ACC112 (cell line): ENCODE data around the gene DHX35.
"Not testable (repeated sequence)": the region's sequence is repeated elsewhere in the genome, so short reads cannot be mapped to it uniquely, and the experiment has no call there.

ENCODE experiments used
- H2AFZ ChIP-seq: fragments of 200-600 bp; sonication (generic); one replicate; pipeline ENCODE4 v1.6.0; 2017; ENCODE audit warnings: antibody characterized with exemption, low read length; ENCODE audit not compliant: unreplicated experiment
- H3K27ac ChIP-seq: fragments of 200-600 bp; sonication (generic); 2 replicates; pipeline ENCODE4 v1.5.1; 2014; ENCODE audit warnings: low read depth, mild to moderate bottlenecking, antibody characterized with exemption, low read length, moderate library complexity
- H3K27me3 ChIP-seq: fragments of 200-600 bp; sonication (generic); 2 replicates; pipeline ENCODE4 v1.6.1; 2014; ENCODE audit warnings: mild to moderate bottlenecking, antibody characterized with exemption, low read length, moderate library complexity, mixed read lengths; ENCODE audit not compliant: insufficient read depth
- H3K36me3 ChIP-seq: fragments of 200-600 bp; sonication (generic); 2 replicates; pipeline ENCODE4 v1.6.1; 2016; ENCODE audit warnings: mild to moderate bottlenecking, antibody characterized with exemption, low read length, moderate library complexity, mixed read lengths; ENCODE audit not compliant: insufficient read depth
- H3K4me1 ChIP-seq: fragments of 200-600 bp; sonication (generic); one replicate; pipeline ENCODE4 v1.6.1; 2016; ENCODE audit warnings: low read length, mixed read lengths; ENCODE audit not compliant: insufficient read depth, unreplicated experiment, control insufficient read depth
- H3K4me3 ChIP-seq: fragments of 200-600 bp; sonication (generic); 2 replicates; pipeline ENCODE4 v1.5.1; 2014; ENCODE audit warnings: mild to moderate bottlenecking, low read depth, low read length
- H3K79me2 ChIP-seq: fragments of 200-600 bp; sonication (generic); one replicate; pipeline ENCODE4 v1.6.0; 2016; ENCODE audit warnings: low read length; ENCODE audit not compliant: control insufficient read depth, unreplicated experiment, insufficient read depth

The DHX35 gene

DNA sequence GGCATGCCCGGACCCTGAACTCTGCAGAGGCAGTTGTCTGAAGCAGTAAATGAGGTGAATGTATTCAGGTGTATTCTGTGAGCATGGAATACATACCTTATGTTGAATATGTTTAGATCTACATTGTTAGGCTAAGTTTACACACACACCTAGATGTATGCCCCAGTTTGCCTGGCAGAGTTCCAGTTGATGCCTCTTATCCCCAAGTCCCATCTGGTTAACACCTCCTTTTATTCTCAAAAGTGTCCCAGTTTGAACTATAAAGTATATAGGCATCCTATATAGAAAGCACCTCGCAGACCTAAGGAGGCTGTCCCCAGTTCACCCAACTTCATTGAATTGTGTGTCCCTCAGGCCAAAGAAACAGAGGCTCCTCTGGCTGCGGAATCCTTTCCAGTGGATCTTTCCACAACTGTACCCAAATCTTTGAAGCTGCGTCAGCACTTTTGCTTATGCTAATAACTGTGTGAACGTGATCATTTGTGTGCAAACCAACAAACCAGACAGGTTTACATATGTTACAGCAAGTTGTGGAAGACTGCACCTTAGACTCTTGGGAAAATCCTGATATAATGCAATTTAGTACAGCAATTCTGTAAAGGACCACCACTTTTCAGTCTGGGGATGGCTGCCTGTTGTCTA is 4.8 kb upstream of the DHX35 start:
- H3K4me1 ChIP-seq: peaks cover 7% of the 10 kb centered on the region
- H3K36me3 ChIP-seq: peaks cover 9% of the 10 kb centered on the region
- peaks cover 2% of the 10 kb centered on the region for H3K79me2 ChIP-seq
- no peaks in the 10 kb centered on the region for H3K27me3 ChIP-seq
- H3K27ac ChIP-seq: no peak overlapping the region
- H2AFZ ChIP-seq: no peak overlapping the region
- H3K4me3 ChIP-seq: no peak overlapping the region

DNA sequence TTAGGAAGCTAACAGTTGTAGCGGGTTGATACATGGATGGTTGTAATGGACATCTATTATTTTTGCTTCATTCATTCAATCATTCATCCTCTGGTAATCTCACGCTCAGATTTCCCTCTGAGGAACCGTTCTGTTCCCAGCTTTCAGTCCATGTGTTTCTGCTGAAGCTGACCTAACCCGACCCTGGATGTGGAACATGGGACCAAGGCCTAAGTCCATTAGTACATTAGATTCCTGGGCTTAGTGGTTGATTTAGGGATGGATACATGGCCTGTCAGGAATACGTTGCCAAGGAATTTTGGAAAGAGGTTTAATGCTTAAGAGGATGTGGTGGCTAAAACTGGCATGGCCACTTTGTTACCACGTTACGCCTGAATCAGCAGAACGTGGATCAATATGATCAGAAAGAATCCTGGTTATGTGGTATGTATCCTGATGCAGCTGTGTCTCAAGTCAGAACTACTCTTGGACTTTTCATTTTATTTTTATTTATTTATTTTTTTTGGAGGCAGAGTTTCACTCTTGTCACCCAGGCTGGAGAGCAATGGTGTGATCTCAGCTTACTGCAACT is 4.1 kb upstream of the DHX35 start:
- no peaks in the 10 kb centered on the region for H3K27me3 ChIP-seq
- peaks cover 4% of the 10 kb centered on the region for H3K36me3 ChIP-seq
- H3K79me2 ChIP-seq: peaks cover 8% of the 10 kb centered on the region
- peaks cover 8% of the 10 kb centered on the region for H3K4me1 ChIP-seq
- H3K27ac ChIP-seq: no peak overlapping the region
- no peak overlapping the region for H2AFZ ChIP-seq
- no peak overlapping the region for H3K4me3 ChIP-seq

- H3K4me3 ChIP-seq, H3K27ac ChIP-seq, H3K36me3 ChIP-seq, H2AFZ ChIP-seq, H3K27me3 ChIP-seq: not testable (repeated sequence)
- Histone ChIP-seq H3K79me2 (peaks cover 28% of the 10 kb centered on the region), H3K4me1 (peaks cover 14% of the 10 kb centered on the region)
These were observed 1.9 kb upstream of the DHX35 start for GRCh38 chr20:38960187-38960687.

- H3K27ac ChIP-seq: peak overlapping the region; percentile 46
- no peaks in the 10 kb centered on the region for H3K27me3 ChIP-seq
- peaks cover 14% of the 10 kb centered on the region for H3K4me1 ChIP-seq
- peak overlapping the region; percentile 71 for H2AFZ ChIP-seq
- peaks cover 40% of the 10 kb centered on the region for H3K79me2 ChIP-seq
- H3K4me3 ChIP-seq: peak overlapping the region; percentile 88
- H3K36me3 ChIP-seq: no peaks in the 10 kb centered on the region
These were observed 557 bp upstream of the DHX35 start for GRCh38 chr20:38961530-38962043.

GRCh38 chr20:38962928-38963401 is 821 bp downstream of the DHX35 start:
- Histone ChIP-seq H3K27ac (peak overlapping the region; percentile 88), H3K79me2 (peaks cover 53% of the 10 kb centered on the region), H3K36me3 (no peaks in the 10 kb centered on the region), H3K4me3 (peak overlapping the region; percentile 88), H2AFZ (peak overlapping the region; percentile 98), H3K4me1 (peaks cover 14% of the 10 kb centered on the region), H3K27me3 (no peaks in the 10 kb centered on the region)

- no peak overlapping the region for H2AFZ ChIP-seq
- no peaks in the 10 kb centered on the region for H3K36me3 ChIP-seq
- H3K27me3 ChIP-seq: no peaks in the 10 kb centered on the region
- peaks cover 14% of the 10 kb centered on the region for H3K4me1 ChIP-seq
- no peak overlapping the region; the same call in 1 of the 2 replicates for H3K4me3 ChIP-seq
- H3K27ac ChIP-seq: no peak overlapping the region
- peaks cover 54% of the 10 kb centered on the region for H3K79me2 ChIP-seq
These were observed 1.6 kb downstream of the DHX35 start for GRCh38 chr20:38963745-38964144.

DNA sequence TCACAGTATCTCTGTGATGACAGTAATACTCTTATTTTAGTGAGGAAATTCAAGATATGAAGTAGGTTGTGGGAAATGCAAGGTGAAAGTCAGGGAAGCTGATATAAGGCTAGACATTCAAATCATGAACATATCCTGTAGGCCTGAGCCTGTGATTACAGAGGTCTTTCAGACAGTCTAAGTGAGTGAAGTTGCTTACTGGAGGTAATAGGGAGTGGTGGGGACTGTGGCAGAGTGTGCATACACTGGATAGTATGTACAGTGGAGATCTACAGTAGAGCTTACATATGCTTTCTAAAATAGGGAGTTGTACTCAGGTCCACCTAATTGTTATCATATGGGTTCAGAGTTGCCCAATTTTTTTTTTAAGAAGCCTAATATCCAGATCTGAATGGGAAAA is 3.1 kb downstream of the DHX35 start:
- Histone ChIP-seq H2AFZ (no peak overlapping the region), H3K4me3 (no peak overlapping the region), H3K4me1 (peaks cover 26% of the 10 kb centered on the region), H3K27me3 (no peaks in the 10 kb centered on the region), H3K79me2 (peaks cover 54% of the 10 kb centered on the region), H3K27ac (no peak overlapping the region), H3K36me3 (no peaks in the 10 kb centered on the region)

DNA sequence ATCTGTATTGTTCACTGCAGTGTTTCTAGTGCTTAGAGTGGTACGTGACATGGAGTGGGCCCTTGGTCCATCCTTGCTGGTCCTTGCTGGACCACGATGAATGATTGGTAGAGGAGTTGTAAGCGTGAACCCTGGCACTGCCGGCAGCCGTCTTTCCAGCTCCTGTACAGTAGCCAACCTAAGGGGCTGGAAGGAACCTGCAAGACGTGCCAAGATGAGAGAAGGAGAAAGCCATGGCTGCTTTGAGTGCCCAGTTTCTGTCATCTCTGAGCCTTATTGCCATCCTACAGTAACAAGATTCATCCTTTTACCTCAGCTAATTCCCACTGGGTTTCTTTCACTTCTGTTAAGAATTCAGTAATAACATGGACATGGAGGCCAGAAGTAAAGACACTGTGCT is 5.9 kb downstream of the DHX35 start:
- Histone ChIP-seq H3K4me1 (peaks cover 24% of the 10 kb centered on the region), H2AFZ (no peak overlapping the region), H3K4me3 (no peak overlapping the region), H3K79me2 (peaks cover 45% of the 10 kb centered on the region), H3K36me3 (no peaks in the 10 kb centered on the region), H3K27me3 (no peaks in the 10 kb centered on the region), H3K27ac (no peak overlapping the region)

GRCh38 chr20:38969708-38970107 is 7.6 kb downstream of the DHX35 start:
- no peaks in the 10 kb centered on the region for H3K36me3 ChIP-seq
- H3K27ac ChIP-seq: peak overlapping the region; percentile 82
- no peak overlapping the region for H3K4me3 ChIP-seq
- peaks cover 35% of the 10 kb centered on the region for H3K79me2 ChIP-seq
- H3K27me3 ChIP-seq: no peaks in the 10 kb centered on the region
- peaks cover 29% of the 10 kb centered on the region for H3K4me1 ChIP-seq
- no peak overlapping the region for H2AFZ ChIP-seq

DNA sequence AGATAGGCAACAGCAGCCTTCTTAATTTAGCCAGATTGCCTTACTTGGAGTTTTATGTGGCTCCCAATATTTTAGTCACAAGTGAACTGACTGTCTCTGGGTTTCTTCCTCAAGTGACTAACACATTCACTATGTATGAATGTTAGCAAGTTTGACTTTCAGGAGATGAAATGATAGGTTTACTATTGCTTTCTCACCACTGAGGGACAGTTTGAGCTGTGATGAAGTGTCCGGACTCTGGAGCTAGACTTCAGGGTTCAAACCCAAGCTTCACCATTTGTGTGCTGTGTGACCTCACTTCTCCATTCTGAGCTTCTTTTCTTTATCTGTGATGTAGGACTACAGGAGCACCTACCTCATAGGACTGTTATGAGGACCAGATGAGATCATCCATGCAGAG is 8.2 kb downstream of the DHX35 start:
- no peaks in the 10 kb centered on the region for H3K27me3 ChIP-seq
- H3K36me3 ChIP-seq: no peaks in the 10 kb centered on the region
- H2AFZ ChIP-seq: no peak overlapping the region
- H3K27ac ChIP-seq: peak overlapping the region; percentile 82
- H3K79me2 ChIP-seq: peaks cover 29% of the 10 kb centered on the region
- H3K4me1 ChIP-seq: peaks cover 29% of the 10 kb centered on the region
- no peak overlapping the region for H3K4me3 ChIP-seq

- Histone ChIP-seq H3K27ac (no peak overlapping the region), H3K79me2 (peaks cover 4% of the 10 kb centered on the region), H3K36me3 (no peaks in the 10 kb centered on the region), H3K4me3 (no peak overlapping the region), H3K27me3 (no peaks in the 10 kb centered on the region), H3K4me1 (peaks cover 29% of the 10 kb centered on the region), H2AFZ (no peak overlapping the region)
These were observed 11.0 kb downstream of the DHX35 start for GRCh38 chr20:38973107-38973506.
